Panc1 (cell line): Measurements from ENCODE around the gene ADGRV1.
"Not testable (repeated sequence)": the region's sequence is repeated elsewhere in the genome, so short reads cannot be mapped to it uniquely, and the experiment has no call there.

Experiments
- CTCF ChIP-seq: fragments of 450-650 bp; IDR thresholded peaks from 2 replicates; pipeline ENCODE4 v1.5.1; 2017; ENCODE audit warnings: mild to moderate bottlenecking
- POLR2AphosphoS5 ChIP-seq: IDR thresholded peaks from 2 replicates; pipeline ENCODE4 v1.6.1; 2012; ENCODE audit warnings: mild to moderate bottlenecking, low read depth, low read length, moderate library complexity
- REST ChIP-seq, 2 experiments: IDR thresholded peaks; 2 replicates each; pipeline ENCODE4 v1.6.1; 2011 to 2012; ENCODE audit warnings: low read depth in 2 of 2, control low read depth in 1 of 2, low read length in 1 of 2, mild to moderate bottlenecking in 1 of 2, moderate library complexity in 1 of 2; ENCODE audit not compliant: insufficient read depth in 1 of 2
- SIN3A ChIP-seq: IDR thresholded peaks from 2 replicates; pipeline ENCODE4 v1.6.1; 2012; ENCODE audit warnings: low read depth, mild to moderate bottlenecking, low read length, moderate library complexity, borderline replicate concordance; ENCODE audit not compliant: insufficient read depth
- TCF7L2 ChIP-seq: IDR thresholded peaks from 2 replicates; pipeline ENCODE4 v1.6.1; 2011; ENCODE audit warnings: mild to moderate bottlenecking, low read depth, low read length, inconsistent platforms

GRCh38 chr5:90800082-90800481, 241.5 kb downstream of the ADGRV1 start:
- TF ChIP-seq POLR2AphosphoS5; CTCF; REST (IDR thresholded peaks at IDR 0.05; ENCODE audit: insufficient read depth in 1 of 2, low read depth in 2 of 2, low read length in 1 of 2); SIN3A; TCF7L2: not testable (repeated sequence)
